HEK293 (cell line): ENCODE results near the gene DCST1.
A peak's percentile ranks its signal among the peaks of the same experiment; 100 is the strongest.

Experiments used
- CTCF ChIA-PET: fragments of 350-600 bp; formaldehyde crosslinking; extraction: SDS; loops from one replicate; lab custom pipeline; 2021; ENCODE audit warnings: antibody characterized with exemption; lab: Yijun Ruan, JAX
- POLR2A ChIA-PET: fragments of 300-600 bp; formaldehyde crosslinking; extraction: SDS; loops from one replicate; lab custom pipeline; 2020; ENCODE audit warnings: antibody characterized with exemption, inconsistent platforms; lab: Yijun Ruan, JAX
- H3K27ac ChIP-seq: fragments of 200-500 bp; sonication (Bioruptor generic); 2 replicates; pipeline ENCODE4 v1.5.1; 2014; ENCODE audit warnings: low read depth, low read length, control low read depth, inconsistent platforms; ENCODE audit errors: extremely low read depth
- H3K36me3 ChIP-seq, 2 experiments: fragments of 200-500 bp in 1 of 2; sonication (Bioruptor generic) in 1 of 2; 1 replicate in 1 of 2; 2 replicates in 1 of 2; pipeline ENCODE4 v1.5.1; 2014 to 2017; ENCODE audit warnings: inconsistent platforms in 2 of 2, low read length in 2 of 2; ENCODE audit not compliant: control insufficient read depth in 2 of 2, insufficient read depth in 1 of 2
- H3K4me1 ChIP-seq: fragments of 200-500 bp; sonication (Bioruptor generic); 2 replicates; pipeline ENCODE4 v1.5.1; 2014; ENCODE audit warnings: mild to moderate bottlenecking, low read length, inconsistent platforms; ENCODE audit not compliant: control insufficient read depth, insufficient read depth
- H3K4me3 ChIP-seq: 2 replicates; pipeline ENCODE4 v1.5.1; 2011; ENCODE audit warnings: low read depth, mild to moderate bottlenecking, control low read depth, low read length, moderate library complexity
- H3K9me3 ChIP-seq: fragments of 200-500 bp; sonication (Bioruptor generic); 2 replicates; pipeline ENCODE4 v1.5.1; 2014; ENCODE audit warnings: low read depth, low read length, inconsistent platforms; ENCODE audit not compliant: control insufficient read depth, insufficient read depth
- EGR2 ChIP-seq: fragments of 450-650 bp; formaldehyde crosslinking; IDR thresholded peaks from 2 replicates; pipeline ENCODE4 v1.5.1; 2016; ENCODE audit warnings: low read depth, missing biosample characterization, missing genetic modification characterization
- GLIS2 ChIP-seq: fragments of 450-650 bp; formaldehyde crosslinking; IDR thresholded peaks from 2 replicates; pipeline ENCODE4 v1.5.1; 2016; ENCODE audit warnings: missing biosample characterization, missing genetic modification characterization
- HIC1 ChIP-seq: fragments of 450-650 bp; formaldehyde crosslinking; IDR thresholded peaks from 2 replicates; pipeline ENCODE4 v1.5.1; 2016; ENCODE audit warnings: missing biosample characterization, missing genetic modification characterization
- KLF10 ChIP-seq: fragments of 450-650 bp; IDR thresholded peaks from 2 replicates; pipeline ENCODE4 v1.5.1; 2018; ENCODE audit warnings: missing biosample characterization, mild to moderate bottlenecking, missing genetic modification characterization
- KLF16 ChIP-seq: fragments of 450-650 bp; formaldehyde crosslinking; IDR thresholded peaks from 2 replicates; pipeline ENCODE4 v1.5.1; 2017; ENCODE audit warnings: missing biosample characterization, missing genetic modification characterization
- MEIS1 ChIP-seq: sonication (generic); formaldehyde crosslinking; IDR thresholded peaks from 2 replicates; pipeline ENCODE4 v1.8.1; 2022; ENCODE audit warnings: missing genetic modification reagents, mild to moderate bottlenecking, borderline replicate concordance
- MYNN ChIP-seq: fragments of 450-650 bp; formaldehyde crosslinking; IDR thresholded peaks from 2 replicates; pipeline ENCODE4 v1.5.1; 2016; ENCODE audit warnings: missing biosample characterization, missing genetic modification characterization, borderline replicate concordance
- ZBTB21 ChIP-seq: fragments of 450-650 bp; formaldehyde crosslinking; IDR thresholded peaks from 2 replicates; pipeline ENCODE4 v1.5.1; 2017; ENCODE audit warnings: missing biosample characterization, missing genetic modification characterization
- ZBTB26 ChIP-seq: fragments of 450-650 bp; formaldehyde crosslinking; optimal IDR thresholded peaks from 2 replicates; pipeline ENCODE3; 2016; ENCODE audit warnings: missing biosample characterization, mild to moderate bottlenecking, missing genetic modification characterization
- ZBTB8A ChIP-seq: fragments of 450-650 bp; formaldehyde crosslinking; IDR thresholded peaks from 2 replicates; pipeline ENCODE4 v1.5.1; 2016; ENCODE audit warnings: missing biosample characterization, missing genetic modification characterization
- ZNF140 ChIP-seq: fragments of 450-650 bp; formaldehyde crosslinking; IDR thresholded peaks from 2 replicates; pipeline ENCODE4 v1.5.1; 2016; ENCODE audit warnings: missing biosample characterization, missing genetic modification characterization
- ZNF398 ChIP-seq: fragments of 450-650 bp; formaldehyde crosslinking; IDR thresholded peaks from 2 replicates; pipeline ENCODE4 v1.5.1; 2017; ENCODE audit warnings: missing biosample characterization, missing genetic modification characterization
- ZNF513 ChIP-seq: fragments of 450-650 bp; IDR thresholded peaks from 2 replicates; pipeline ENCODE4 v1.5.1; 2018; ENCODE audit warnings: missing biosample characterization, missing genetic modification characterization
- ZNF549 ChIP-seq: fragments of 450-650 bp; IDR thresholded peaks from 2 replicates; pipeline ENCODE4 v1.5.1; 2018; ENCODE audit warnings: missing biosample characterization, missing genetic modification characterization, mild to moderate bottlenecking, inconsistent platforms, moderate library complexity
- ZNF600 ChIP-seq: fragments of 450-650 bp; formaldehyde crosslinking; IDR thresholded peaks from 2 replicates; pipeline ENCODE4 v1.5.1; 2016; ENCODE audit warnings: missing biosample characterization, missing genetic modification characterization
- ZNF692 ChIP-seq: fragments of 450-650 bp; formaldehyde crosslinking; IDR thresholded peaks from 2 replicates; pipeline ENCODE4 v1.5.1; 2016; ENCODE audit warnings: missing biosample characterization, missing genetic modification characterization
- ZNF76 ChIP-seq: fragments of 450-650 bp; formaldehyde crosslinking; IDR thresholded peaks from 2 replicates; pipeline ENCODE4; 2016; ENCODE audit warnings: low read depth, missing biosample characterization, missing genetic modification characterization, borderline replicate concordance
- ZNF843 ChIP-seq: fragments of 450-650 bp; formaldehyde crosslinking; IDR thresholded peaks from 2 replicates; pipeline ENCODE4 v1.5.1; 2016; ENCODE audit warnings: missing biosample characterization, missing genetic modification characterization
- ZSCAN23 ChIP-seq: fragments of 450-650 bp; formaldehyde crosslinking; IDR thresholded peaks from 2 replicates; pipeline ENCODE4 v1.5.1; 2016; ENCODE audit warnings: missing biosample characterization, missing genetic modification characterization

The DCST1 gene

GRCh38 chr1:155016231-155016831 lies 17.3 kb upstream of the DCST1 start:
- Histone ChIP-seq H3K4me3 (no peak overlapping the region), H3K9me3 (no peaks in the 10 kb centered on the region), H3K36me3 (peaks cover 0 to 35% of the 10 kb centered on the region in 2 experiments; a peak in 1 of 3 replicates), H3K27ac (peak overlapping the region; percentile 48; the same call in 1 of the 2 replicates), H3K4me1 (peaks cover 13% of the 10 kb centered on the region)
- ChIA-PET CTCF (interaction anchor here (0.6 to 3.3 kb wide), 20 partner anchors 9 to 227 kb away, joined by 3 to 38 read pairs (median 6); partner anchors contain the start of genes ADAM15, DCST1, DCST2 and EFNA3), POLR2A (interaction anchor here (0.7 to 2.2 kb wide), 4 partner anchors 10 to 61 kb away, joined by 3 to 8 read pairs (median 6); partner anchors contain the start of gene PBXIP1)
- TF ChIP-seq HIC1 (tag by site-specific recombination) (peak; percentile 83), ZNF600 (0 out of 2 replicates have a peak, but pooled peaks have one; percentile 6), MYNN (tag by site-specific recombination) (no peak), ZNF513 (tag by site-specific recombination) (0 out of 2 replicates have a peak, but pooled peaks have one; percentile 12), GLIS2 (peak; percentile 65), ZNF140 (tag by site-specific recombination) (no peak)

- H3K4me1 ChIP-seq, result peaks cover 7% of the 10 kb centered on the region
- POLR2A ChIA-PET, result interaction anchor here (0.7 to 2.2 kb wide), 13 partner anchors 11 to 67 kb away, joined by 3 to 12 read pairs (median 6); partner anchors contain the start of genes ADAM15, FLAD1, LENEP and PBXIP1
- peaks cover 0 to 35% of the 10 kb centered on the region in 2 experiments; a peak in 1 of 3 replicates for H3K36me3 ChIP-seq
- CTCF ChIA-PET, result interaction anchor here (0.6 to 3.3 kb wide), 41 partner anchors 8 to 331 kb away, joined by 3 to 38 read pairs (median 5); partner anchors contain the start of genes ADAM15, DCST1, DCST2 and EFNA3
- peak overlapping the region; percentile 48 for H3K27ac ChIP-seq
- no peaks in the 10 kb centered on the region for H3K9me3 ChIP-seq
- peak overlapping the region; percentile 31 for H3K4me3 ChIP-seq
- TF ChIP-seq KLF10 (tag by site-specific recombination), result peak; percentile 75
- peak; percentile 99 for TF ChIP-seq EGR2 (tag by site-specific recombination)
- peak; percentile 68; the same call in 1 of the 2 replicates for TF ChIP-seq ZNF843 (tag by site-specific recombination)
- peak; percentile 32 for TF ChIP-seq ZBTB21 (tag by site-specific recombination)
- TF ChIP-seq KLF16 (tag by site-specific recombination), result peak; percentile 96
- peak; percentile 68; the same call in 1 of the 2 replicates for TF ChIP-seq ZNF76
- peak; percentile 92 for TF ChIP-seq ZBTB26
- TF ChIP-seq ZNF398 (tag by site-specific recombination), result peak; percentile 100
- TF ChIP-seq MEIS1 (CRISPR knock-in tag), result no peak
- TF ChIP-seq ZNF692 (tag by site-specific recombination), result peak; percentile 82
- peak; percentile 96 for TF ChIP-seq ZBTB8A (tag by site-specific recombination)
- no peak for TF ChIP-seq ZNF549
- 0 out of 2 replicates have a peak, but pooled peaks have one; percentile 22 for TF ChIP-seq ZSCAN23 (tag by site-specific recombination)
These were observed 16.3 kb upstream of the DCST1 start for GRCh38 chr1:155017041-155017945.
